ENCODE data around the gene ORAI3. TPM values are rescaled to one million over a fixed set of nuclear protein-coding genes. Genes with fewer than 3 reads are reported as not detected.

The ORAI3 gene
- total RNA-seq, 6 experiments from 2014 or later: 15.2 to 26.2 (median 18.4) TPM

GRCh38 chr16:30926937-30927788, 21.7 kb upstream of the ORAI3 start:
- TF ChIP-seq CTCF (IDR thresholded peaks at IDR 0.05): no peak
- Mint-ChIP-seq H3K4me3 (no peak overlapping the region), H3K36me3 (ENCODE audit: low read depth) (peaks cover 17% of the 10 kb centered on the region; the same call in 1 of the 2 replicates), H3K27ac (no peak overlapping the region), H3K4me1 (ENCODE audit: low read depth) (peaks cover 18% of the 10 kb centered on the region), H3K27me3 (ENCODE audit: insufficient read depth) (peaks cover 2% of the 10 kb centered on the region; the same call in 1 of the 2 replicates), H3K9me3 (no peaks in the 10 kb centered on the region)
- DNase-seq: no peak

GRCh38 chr16:30927789-30928378, 21.0 kb upstream of the ORAI3 start:
- no peak overlapping the region for H3K27ac Mint-ChIP-seq

GRCh38 chr16:30928390-30928789, 20.5 kb upstream of the ORAI3 start:
- peaks cover 18% of the 10 kb centered on the region for H3K4me1 Mint-ChIP-seq (ENCODE audit: low read depth)
- no peak overlapping the region for H3K27ac Mint-ChIP-seq
- no peak for TF ChIP-seq CTCF (IDR thresholded peaks at IDR 0.05)
- H3K27me3 Mint-ChIP-seq (ENCODE audit: insufficient read depth): no peaks in the 10 kb centered on the region; the same call in 1 of the 2 replicates
- no peak overlapping the region for H3K4me3 Mint-ChIP-seq
- peaks cover 23% of the 10 kb centered on the region; the same call in 1 of the 2 replicates for H3K36me3 Mint-ChIP-seq (ENCODE audit: low read depth)
- no peak for DNase-seq
- no peaks in the 10 kb centered on the region for H3K9me3 Mint-ChIP-seq

More at GRCh38 chr16:30927789-30928378, 21.0 kb upstream of the ORAI3 start:
- Mint-ChIP-seq H3K9me3 (no peaks in the 10 kb centered on the region), H3K4me3 (no peak overlapping the region), H3K4me1 (ENCODE audit: low read depth) (peaks cover 18% of the 10 kb centered on the region), H3K36me3 (ENCODE audit: low read depth) (peaks cover 23% of the 10 kb centered on the region; the same call in 1 of the 2 replicates), H3K27me3 (ENCODE audit: insufficient read depth) (peaks cover 2% of the 10 kb centered on the region; the same call in 1 of the 2 replicates)
- no peak for DNase-seq
- no peak for TF ChIP-seq CTCF (IDR thresholded peaks at IDR 0.05)

- Mint-ChIP-seq H3K4me1 (ENCODE audit: low read depth) (peaks cover 18% of the 10 kb centered on the region), H3K36me3 (ENCODE audit: low read depth) (peaks cover 23% of the 10 kb centered on the region; the same call in 1 of the 2 replicates), H3K27ac (no peak overlapping the region), H3K27me3 (ENCODE audit: insufficient read depth) (no peaks in the 10 kb centered on the region; the same call in 1 of the 2 replicates), H3K9me3 (no peaks in the 10 kb centered on the region), H3K4me3 (no peak overlapping the region)
- DNase-seq: no peak
- no peak for TF ChIP-seq CTCF (IDR thresholded peaks at IDR 0.05)
Measured at GRCh38 chr16:30929167-30929566, 19.7 kb upstream of the ORAI3 start.

- H3K9me3 Mint-ChIP-seq: no peaks in the 10 kb centered on the region
- TF ChIP-seq CTCF (IDR thresholded peaks at IDR 0.05): no peak
- no peak for DNase-seq
- H3K4me1 Mint-ChIP-seq (ENCODE audit: low read depth): peaks cover 12% of the 10 kb centered on the region
- peaks cover 23% of the 10 kb centered on the region; the same call in 1 of the 2 replicates for H3K36me3 Mint-ChIP-seq (ENCODE audit: low read depth)
- no peak overlapping the region for H3K27ac Mint-ChIP-seq
- no peaks in the 10 kb centered on the region; the same call in 1 of the 2 replicates for H3K27me3 Mint-ChIP-seq (ENCODE audit: insufficient read depth)
- no peak overlapping the region for H3K4me3 Mint-ChIP-seq
Measured at GRCh38 chr16:30930160-30930571, 18.7 kb upstream of the ORAI3 start.

Measured in HFFc6 (cell line).